Inferior parietal cortex (tissue), 1 donor: ENCODE measurements around the gene PLXNA4.
A peak's percentile ranks its signal among the peaks of the same experiment; 100 is the strongest.

ENCODE experiments used
- DNase-seq: peaks from one replicate; pipeline ENCODE4 v3.0.0-alpha.2; 2016; ENCODE audit errors: extremely low spot score

Gene PLXNA4

GRCh38 chr7:132531562-132531961, 44.7 kb downstream of the PLXNA4 start:
- no peak for DNase-seq

GRCh38 chr7:132528695-132529094, 47.6 kb downstream of the PLXNA4 start:
- DNase-seq: no peak

GRCh38 chr7:132527467-132528410, 48.5 kb downstream of the PLXNA4 start:
- no peak for DNase-seq

GRCh38 chr7:132526111-132526740, 50.0 kb downstream of the PLXNA4 start:
- DNase-seq: no peak

DNA sequence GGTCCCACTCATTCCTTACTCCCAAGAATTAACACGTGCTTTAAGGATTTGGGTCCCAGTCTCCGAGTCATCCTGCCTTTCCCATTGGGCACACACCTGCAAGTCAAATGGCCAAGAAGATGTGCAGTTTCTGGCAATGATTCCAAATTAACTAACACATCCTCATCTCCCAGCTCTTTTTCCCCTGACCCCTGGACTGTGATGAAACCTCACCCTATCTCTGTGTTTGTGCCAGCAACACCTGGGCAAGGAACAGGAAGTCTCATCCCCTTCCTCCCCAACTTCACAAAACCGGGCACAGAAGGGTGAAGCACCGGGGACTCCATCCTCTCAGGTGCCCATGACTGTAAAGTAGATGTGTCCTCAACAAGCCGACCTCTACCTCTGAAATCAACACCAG, 54.8 kb downstream of the PLXNA4 start:
- no peak for DNase-seq

DNA sequence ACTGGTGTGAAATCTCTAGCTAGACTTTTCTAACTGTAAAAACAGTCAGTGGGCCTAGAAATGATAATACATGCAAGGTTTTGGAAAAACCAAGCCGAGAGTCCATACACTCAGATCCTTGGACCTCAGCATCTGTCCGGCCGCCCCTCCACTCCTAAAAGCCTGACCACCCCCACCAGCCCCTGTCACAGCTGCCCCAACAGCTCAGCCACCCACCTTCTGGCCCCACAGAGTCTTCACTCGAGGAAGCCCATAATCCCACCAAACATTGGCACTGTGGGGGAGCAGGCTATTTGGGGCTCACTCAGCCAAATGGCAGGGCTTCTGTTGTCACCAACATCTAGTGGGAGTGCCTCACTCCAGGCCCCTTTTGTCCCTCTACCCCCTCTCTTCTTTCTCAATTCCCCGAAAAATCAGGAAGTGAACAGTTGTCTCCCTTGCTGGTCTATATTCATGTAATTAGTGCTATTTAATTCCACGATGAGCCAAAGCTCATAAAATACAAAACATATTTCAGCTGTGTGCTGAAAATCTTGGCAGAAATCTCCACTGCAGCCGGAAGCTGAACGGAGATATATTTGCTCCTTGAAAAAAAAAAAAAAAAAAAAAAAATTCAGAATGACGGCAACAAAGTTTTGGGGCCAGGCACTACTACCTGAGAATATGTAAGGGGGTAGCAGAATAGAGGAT, 55.5 kb downstream of the PLXNA4 start:
- DNase-seq: no peak

DNA sequence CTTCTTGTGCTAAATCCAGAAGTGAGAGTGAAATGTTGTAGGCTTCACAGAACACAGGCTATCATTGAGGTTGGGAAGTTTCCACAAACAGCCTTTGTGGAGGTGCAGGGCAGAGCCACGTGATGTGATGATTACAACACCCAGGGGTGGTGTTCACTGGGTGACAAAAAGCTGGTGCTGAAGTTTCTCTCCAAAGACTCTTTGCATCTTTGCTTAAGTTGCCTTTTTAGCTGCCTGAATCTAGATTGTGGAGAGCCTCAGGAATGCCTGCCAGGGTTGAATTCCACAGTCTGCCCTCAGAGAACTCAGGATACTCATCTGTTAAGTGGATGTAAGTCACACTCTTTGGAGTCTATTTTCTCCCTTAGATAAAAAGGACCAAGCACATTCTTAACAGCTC, 56.3 kb downstream of the PLXNA4 start:
- DNase-seq: peak; percentile 30

DNA sequence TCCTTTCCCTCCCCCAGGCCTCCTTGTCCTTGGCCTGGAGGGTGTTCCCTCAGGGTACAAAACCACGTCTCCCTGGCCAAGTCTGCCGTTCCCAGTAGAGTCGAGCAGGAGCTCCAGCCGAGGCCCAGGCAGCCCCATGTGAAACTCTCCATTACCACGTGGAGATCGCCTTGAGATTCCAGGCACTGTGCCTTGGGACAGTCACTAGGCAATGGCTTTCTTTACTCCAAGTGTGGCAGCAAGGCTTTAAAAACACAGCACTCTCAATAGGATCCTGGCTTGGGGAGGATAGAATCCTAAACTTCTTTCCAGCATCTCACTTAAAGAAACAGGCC, 57.5 kb downstream of the PLXNA4 start:
- DNase-seq: no peak

GRCh38 chr7:132518102-132518838, 58.0 kb downstream of the PLXNA4 start:
- no peak for DNase-seq

GRCh38 chr7:132516042-132516840, 60.0 kb downstream of the PLXNA4 start:
- no peak for DNase-seq

- no peak for DNase-seq
Observed at GRCh38 chr7:132515181-132515580, 61.1 kb downstream of the PLXNA4 start.

DNA sequence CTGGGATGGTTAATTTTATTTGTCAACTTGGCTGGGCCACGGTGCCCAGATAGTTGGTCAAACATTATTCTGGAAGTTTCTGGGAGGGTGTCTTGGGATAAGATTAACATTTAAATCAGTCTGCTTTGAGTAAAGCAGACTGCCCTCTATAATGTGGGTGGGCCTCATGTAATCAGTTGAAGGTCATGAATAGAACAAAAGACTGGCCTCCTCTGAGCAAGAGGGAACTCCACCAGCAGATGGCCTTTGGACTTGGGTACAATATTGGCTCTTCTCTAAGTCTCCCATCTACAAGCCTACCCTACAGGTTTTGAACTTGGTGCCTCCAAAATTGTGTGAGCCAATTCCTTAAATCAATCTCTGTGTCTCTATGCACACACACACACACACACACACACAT, 61.8 kb downstream of the PLXNA4 start:
- no peak for DNase-seq

DNA sequence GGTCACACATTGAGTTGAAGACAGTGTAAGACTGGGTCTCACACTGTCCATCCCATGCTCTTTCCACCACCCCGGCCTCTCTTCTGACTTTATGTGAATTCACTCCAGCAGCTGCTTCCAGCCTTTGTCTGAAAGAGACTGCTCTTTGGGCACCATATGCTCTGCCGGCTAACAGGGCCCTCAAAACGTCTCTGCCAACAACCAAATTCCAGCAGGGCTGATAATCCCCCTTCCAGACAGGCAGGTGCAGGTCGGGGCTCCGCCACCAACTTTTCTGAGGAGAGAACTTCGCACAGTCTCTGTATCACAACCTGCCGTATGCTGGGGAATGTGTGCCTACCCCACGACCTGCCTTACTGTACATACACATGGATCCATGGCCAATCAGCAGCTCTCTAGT, 64.3 kb downstream of the PLXNA4 start:
- no peak for DNase-seq

GRCh38 chr7:132511387-132511786, 64.9 kb downstream of the PLXNA4 start:
- DNase-seq: no peak

DNA sequence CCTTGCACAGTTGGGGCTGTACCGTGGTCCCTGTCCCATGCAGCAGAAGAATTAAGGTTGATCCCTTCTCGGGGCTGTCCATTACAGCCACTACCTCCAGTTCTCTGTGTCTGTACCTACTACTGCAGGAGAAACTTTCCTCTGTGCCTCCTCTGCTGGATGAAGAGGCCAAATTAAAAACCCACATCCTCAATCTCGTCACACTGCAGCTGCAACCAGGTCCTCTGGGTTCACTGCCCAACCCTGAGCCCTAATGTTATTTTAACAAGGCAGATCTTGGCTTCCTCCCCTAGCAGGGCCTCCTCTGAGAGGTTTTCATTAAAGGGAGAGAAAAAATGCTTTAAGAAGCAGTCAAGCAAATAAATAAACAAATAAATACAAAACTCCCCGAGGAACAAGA, 66.6 kb downstream of the PLXNA4 start:
- DNase-seq: no peak

DNA sequence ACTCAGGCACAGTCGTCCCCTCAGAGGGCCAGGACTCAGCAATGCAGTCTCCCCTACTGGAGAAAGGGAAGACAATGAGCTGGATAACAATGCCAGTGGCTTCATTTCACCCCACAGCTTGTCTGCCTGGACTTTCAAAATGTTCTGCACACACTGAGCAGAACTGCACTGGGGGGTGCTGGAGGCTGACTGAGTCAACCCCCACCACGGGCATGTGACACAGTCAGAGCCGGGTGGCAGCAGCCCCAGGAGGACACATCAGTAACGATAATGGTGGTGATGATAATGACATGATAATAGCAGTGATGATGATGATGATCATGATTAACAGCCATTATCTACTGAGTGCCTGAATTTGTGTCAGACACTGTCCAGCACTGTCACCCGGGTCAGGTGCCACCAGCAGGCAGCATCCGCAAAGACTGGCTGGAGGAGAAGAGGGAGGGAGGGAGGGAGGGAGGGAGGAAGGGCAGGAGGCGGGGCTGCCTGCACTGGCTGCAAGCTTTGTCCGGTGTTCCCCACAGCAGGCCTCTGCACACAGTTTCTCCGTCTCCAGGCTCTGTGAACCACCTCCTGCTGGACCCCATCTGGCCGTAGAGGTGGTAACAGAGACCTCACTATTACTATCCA, 67.4 kb downstream of the PLXNA4 start:
- no peak for DNase-seq

GRCh38 chr7:132504852-132505251, 71.4 kb downstream of the PLXNA4 start:
- DNase-seq: no peak

GRCh38 chr7:132504071-132504470, 72.2 kb downstream of the PLXNA4 start:
- DNase-seq: no peak

DNA sequence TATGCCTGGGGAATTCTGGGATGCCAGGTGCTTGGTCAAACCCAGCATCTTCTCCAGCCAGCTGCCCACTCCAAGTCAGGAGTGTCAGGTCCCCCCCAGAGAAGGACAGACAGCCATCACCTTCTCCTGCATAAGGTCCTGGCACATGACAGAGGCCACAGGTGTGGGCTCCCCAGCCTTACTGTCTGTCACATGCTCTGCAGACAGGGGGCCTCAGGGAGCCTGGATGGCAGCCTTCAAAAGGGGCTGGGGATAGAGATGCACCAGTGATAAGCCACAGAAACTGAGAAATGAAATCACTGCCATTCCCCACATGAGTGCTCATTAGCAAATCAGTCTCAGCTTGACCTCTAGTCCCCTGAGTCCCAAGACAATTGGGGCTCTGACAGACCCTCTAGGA, 72.9 kb downstream of the PLXNA4 start:
- DNase-seq: no peak

DNA sequence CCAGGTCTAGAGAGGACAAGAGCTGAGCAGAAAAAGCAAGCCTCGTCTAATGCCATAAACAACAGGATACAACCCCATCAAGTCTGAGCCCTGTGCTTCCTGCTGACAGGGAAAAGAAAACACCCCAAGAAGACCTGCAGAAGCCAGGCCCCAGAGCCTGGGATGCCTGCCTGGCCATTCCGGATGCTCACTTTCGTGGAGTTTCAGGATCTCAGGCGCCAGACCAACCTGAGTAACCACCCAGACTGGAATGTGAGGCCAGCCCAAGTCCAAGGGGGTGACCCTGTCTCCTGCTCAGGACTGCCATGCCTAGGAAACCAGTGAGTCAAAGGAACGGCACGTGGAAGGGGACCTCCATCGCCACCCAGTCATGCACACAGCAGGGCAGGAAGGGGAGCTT, 74.3 kb downstream of the PLXNA4 start:
- DNase-seq: no peak
